ENCODE results near the gene MRTFA. TPM values are rescaled to one million over a fixed set of nuclear protein-coding genes. Genes with fewer than 3 reads are reported as not detected.
"Not testable (repeated sequence)": the region's sequence is repeated elsewhere in the genome, so short reads cannot be mapped to it uniquely, and the experiment has no call there.

Gene MRTFA
- total RNA-seq, 1 experiment from 2014 or later, result 28.0 TPM

DNA sequence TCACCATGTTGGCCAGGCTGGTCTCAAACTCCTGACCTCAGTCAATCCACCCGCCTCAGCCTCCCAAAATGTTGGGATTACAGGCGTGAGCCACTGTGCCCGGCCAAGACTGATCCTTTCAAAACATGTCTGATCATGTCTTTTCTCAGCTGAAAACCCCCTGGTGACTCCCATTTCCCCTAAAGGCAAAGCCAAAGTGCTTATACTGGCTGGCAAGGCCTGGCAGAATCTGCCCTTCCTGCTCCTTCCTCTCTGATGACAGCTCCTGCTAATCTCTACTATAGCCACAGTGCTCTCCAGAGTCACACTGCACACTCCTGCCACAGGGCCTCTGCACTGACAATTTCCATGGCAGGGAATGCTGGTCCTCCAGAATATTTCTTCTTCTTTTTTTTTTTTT lies 40.1 kb upstream of the MRTFA start (continued):
- TF ChIP-seq ZNF274 (IDR thresholded peaks at IDR 0.05; ENCODE audit: low read depth, low read length), result no peak
- no peak for TF ChIP-seq POLR2AphosphoS5 (IDR thresholded peaks at IDR 0.05; ENCODE audit: low read depth, low read length)

DNA sequence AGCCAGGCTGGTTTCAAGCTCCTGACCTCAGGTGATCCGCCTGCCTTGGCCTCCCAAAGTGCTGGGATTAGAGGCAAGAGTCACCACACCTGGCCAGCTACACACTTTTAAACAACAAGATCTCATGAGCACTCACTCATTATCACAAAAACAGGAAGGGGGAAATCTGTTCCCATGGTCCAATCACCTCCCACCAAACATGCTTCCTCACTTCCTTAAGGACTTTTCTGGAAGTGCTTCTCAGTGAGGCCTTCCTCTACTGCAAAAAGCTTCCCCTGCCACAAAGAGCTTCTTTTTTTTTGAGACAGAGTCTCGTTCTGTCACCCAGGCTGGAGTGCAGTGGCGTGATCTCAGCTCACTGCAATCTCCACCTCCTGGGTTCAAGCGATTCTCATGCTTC lies 39.6 kb upstream of the MRTFA start:
- DNase-seq (ENCODE audit: low read depth, low spot score); H3K79me2 ChIP-seq (ENCODE audit: insufficient read depth, low read length); H3K4me3 ChIP-seq (replicated peaks in 1 of 2; ENCODE audit: low read depth in 1 of 2, low read length in 2 of 2); POLR2A ChIA-PET; intact Hi-C loops (cut with micrococcal nuclease); H4K20me1 ChIP-seq (ENCODE audit: insufficient read depth); H3K27ac ChIP-seq (ENCODE audit: low read depth, low read length); H3K9ac ChIP-seq (ENCODE audit: low read length); H2AFZ ChIP-seq (ENCODE audit: low read depth, low read length, poor library complexity, severe bottlenecking); H3K9me2 ChIP-seq (ENCODE audit: insufficient read depth); BruUV-seq (replicated peaks); H3K4me1 ChIP-seq (ENCODE audit: control insufficient read depth in 1 of 2, insufficient read depth in 2 of 2, low read length in 2 of 2); CTCF ChIA-PET; H3K36me3 ChIP-seq (ENCODE audit: control insufficient read depth in 1 of 2, insufficient read depth in 2 of 2, low read length in 2 of 2); H3K9me3 ChIP-seq (ENCODE audit: control insufficient read depth in 1 of 2, insufficient read depth in 1 of 2, low read depth in 1 of 2, low read length in 2 of 2); ATAC-seq; RAD21 ChIA-PET (ENCODE audit: low non-redundant PET in 1 of 2, low total read pairs in 2 of 2, uncharacterized antibody in 2 of 2, unreplicated experiment in 2 of 2); H3K4me2 ChIP-seq (ENCODE audit: low read length): not testable (repeated sequence)
- peaks cover 12% of the 10 kb centered on the region; the same call in 1 of the 2 replicates for H3K27me3 ChIP-seq (ENCODE audit: insufficient read depth, low read length)

DNA sequence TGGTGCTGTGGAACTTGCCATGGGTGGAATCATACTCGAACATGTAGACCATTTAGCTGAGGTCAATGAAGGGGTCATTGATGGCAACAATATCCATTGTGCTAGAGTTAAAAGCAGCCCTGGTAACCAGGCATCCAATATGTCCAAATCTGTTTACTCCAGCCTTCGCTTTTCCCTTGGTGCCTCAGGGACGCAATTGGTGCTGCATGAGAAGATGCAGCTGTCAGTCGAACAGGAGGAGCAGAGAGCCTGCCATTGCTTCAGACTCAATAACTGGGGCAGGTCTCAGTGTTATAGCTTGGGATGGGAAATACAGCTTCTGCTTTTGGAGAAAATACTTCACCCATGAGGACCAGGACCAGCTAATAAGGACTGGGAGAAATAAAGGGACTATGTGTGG lies 37.8 kb upstream of the MRTFA start:
- intact Hi-C loops (cut with micrococcal nuclease), result no loop called here

More for the DNA sequence above, 37.8 kb upstream of the MRTFA start:
- DNase-seq (ENCODE audit: low read depth, low spot score) (no peak), ATAC-seq (no peak)
- H3K4me3 ChIP-seq (replicated peaks in 1 of 2; ENCODE audit: low read depth in 1 of 2, low read length in 2 of 2), result no peak overlapping the region
- no TSS peak for BruUV-seq (replicated peaks)
- H3K36me3 ChIP-seq (ENCODE audit: control insufficient read depth in 1 of 2, insufficient read depth in 2 of 2, low read length in 2 of 2), result no peaks in the 10 kb centered on the region
- no peak overlapping the region for H3K4me2 ChIP-seq (ENCODE audit: low read length)
- peaks cover 0 to 3% of the 10 kb centered on the region in 2 experiments; a peak in 2 of 4 replicates for H3K4me1 ChIP-seq (ENCODE audit: control insufficient read depth in 1 of 2, insufficient read depth in 2 of 2, low read length in 2 of 2)
- H4K20me1 ChIP-seq (ENCODE audit: insufficient read depth), result no peaks in the 10 kb centered on the region
- H3K9me2 ChIP-seq (ENCODE audit: insufficient read depth), result no peaks in the 10 kb centered on the region
- H3K79me2 ChIP-seq (ENCODE audit: insufficient read depth, low read length), result no peaks in the 10 kb centered on the region
- no peak overlapping the region for H3K27ac ChIP-seq (ENCODE audit: low read depth, low read length)
- H2AFZ ChIP-seq (ENCODE audit: low read depth, low read length, poor library complexity, severe bottlenecking), result no peak overlapping the region
- no peaks in the 10 kb centered on the region for H3K9me3 ChIP-seq (ENCODE audit: control insufficient read depth in 1 of 2, insufficient read depth in 1 of 2, low read depth in 1 of 2, low read length in 2 of 2)
- TF ChIP-seq, protein P1, sequence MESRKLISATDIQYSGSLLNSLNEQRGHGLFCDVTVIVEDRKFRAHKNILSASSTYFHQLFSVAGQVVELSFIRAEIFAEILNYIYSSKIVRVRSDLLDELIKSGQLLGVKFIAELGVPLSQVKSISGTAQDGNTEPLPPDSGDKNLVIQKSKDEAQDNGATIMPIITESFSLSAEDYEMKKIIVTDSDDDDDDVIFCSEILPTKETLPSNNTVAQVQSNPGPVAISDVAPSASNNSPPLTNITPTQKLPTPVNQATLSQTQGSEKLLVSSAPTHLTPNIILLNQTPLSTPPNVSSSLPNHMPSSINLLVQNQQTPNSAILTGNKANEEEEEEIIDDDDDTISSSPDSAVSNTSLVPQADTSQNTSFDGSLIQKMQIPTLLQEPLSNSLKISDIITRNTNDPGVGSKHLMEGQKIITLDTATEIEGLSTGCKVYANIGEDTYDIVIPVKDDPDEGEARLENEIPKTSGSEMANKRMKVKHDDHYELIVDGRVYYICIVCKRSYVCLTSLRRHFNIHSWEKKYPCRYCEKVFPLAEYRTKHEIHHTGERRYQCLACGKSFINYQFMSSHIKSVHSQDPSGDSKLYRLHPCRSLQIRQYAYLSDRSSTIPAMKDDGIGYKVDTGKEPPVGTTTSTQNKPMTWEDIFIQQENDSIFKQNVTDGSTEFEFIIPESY (IDR thresholded peaks at IDR 0.05; ENCODE audit: extremely low read depth, insufficient replicate concordance, low read length), result no peak
- TF ChIP-seq SRF (IDR thresholded peaks at IDR 0.05; ENCODE audit: low read depth) (no peak), EGR1 (IDR thresholded peaks at IDR 0.05; ENCODE audit: low read depth) (no peak), FOSL1 (IDR thresholded peaks at IDR 0.05; ENCODE audit: low read depth) (no peak), RAD21 (IDR thresholded peaks at IDR 0.05; ENCODE audit: low read depth) (no peak), POLR2AphosphoS5 (IDR thresholded peaks at IDR 0.05; ENCODE audit: low read depth, low read length) (no peak)
- H3K27me3 ChIP-seq (ENCODE audit: insufficient read depth, low read length), result 0 out of 2 replicates have a peak, but pooled peaks cover 3% of the 10 kb centered on the region
- H3K9ac ChIP-seq (ENCODE audit: low read length), result no peak overlapping the region
- RAD21 ChIA-PET (ENCODE audit: low non-redundant PET in 1 of 2, low total read pairs in 2 of 2, uncharacterized antibody in 2 of 2, unreplicated experiment in 2 of 2), result no interaction called here
- POLR2A ChIA-PET, result no interaction called here
- CTCF ChIA-PET, result interaction anchor here (0.6 kb wide), 1 partner anchor 225 kb away, joined by 3 read pairs; no protein-coding TSS in a partner anchor
